SK-N-SH (cell line): ENCODE results near the gene GBX1. TPM values are rescaled to one million over a fixed set of nuclear protein-coding genes. Genes with fewer than 3 reads are reported as not detected.

ENCODE experiments used
- CTCF ChIA-PET: fragments of 300-600, 350-600 bp; formaldehyde crosslinking; extraction: SDS; loops from one replicate; lab custom pipeline; 2021; lab: Yijun Ruan, JAX
- POLR2A ChIA-PET: fragments of 350-600 bp; sonication (Branson Sonifier 250); formaldehyde crosslinking; extraction: SDS; loops from one replicate; lab custom pipeline; 2020; ENCODE audit warnings: antibody characterized with exemption, inconsistent platforms; lab: Yijun Ruan, JAX
- DNase-seq: peaks from one replicate; pipeline ENCODE4 v3.0.0; 2012
- H2AFZ ChIP-seq: fragments of 200-600 bp; sonication (generic); 2 replicates; pipeline ENCODE4 v1.8.1; 2016; ENCODE audit warnings: antibody characterized with exemption, mild to moderate bottlenecking, low read depth
- H3F3A ChIP-seq: fragments of 200-600 bp; sonication (generic); replicated peaks from 2 replicates; pipeline ENCODE3; 2016; ENCODE audit warnings: antibody characterized with exemption, mild to moderate bottlenecking; ENCODE audit not compliant: insufficient read depth
- H3K27ac ChIP-seq, 2 experiments: fragments of 200-500 bp in 1 of 2; fragments of 200-600 bp in 1 of 2; sonication (Bioruptor generic) in 1 of 2; sonication (generic), shearing (Covaris generic) in 1 of 2; 2 replicates each; pipeline versions ENCODE4 v1.5.1 to v1.6.1; 2014 to 2016; ENCODE audit warnings: low read depth in 2 of 2, inconsistent platforms in 1 of 2, low read length in 1 of 2, mild to moderate bottlenecking in 1 of 2, mixed read lengths in 1 of 2
- H3K27me3 ChIP-seq: fragments of 200-600 bp; sonication (generic), shearing (Covaris generic); 2 replicates; pipeline ENCODE4 v1.6.1; 2016; ENCODE audit warnings: mixed run types; ENCODE audit not compliant: insufficient read depth
- H3K36me3 ChIP-seq, 2 experiments: fragments of 200-500 bp in 1 of 2; fragments of 200-600 bp in 1 of 2; sonication (Bioruptor generic) in 1 of 2; sonication (generic) in 1 of 2; replicated peaks in 1 of 2; 2 replicates each; pipeline versions ENCODE3 to v1.5.1; 2014 to 2016; ENCODE audit warnings: low read length in 1 of 2, mild to moderate bottlenecking in 1 of 2; ENCODE audit not compliant: insufficient read depth in 2 of 2, control insufficient read depth in 1 of 2
- H3K4me1 ChIP-seq, 2 experiments: fragments of 200-500 bp in 1 of 2; fragments of 200-600 bp in 1 of 2; sonication (Bioruptor generic) in 1 of 2; sonication (generic), shearing (Covaris generic) in 1 of 2; 2 replicates each; pipeline versions ENCODE4 v1.5.1 to v1.6.1; 2014 to 2016; ENCODE audit warnings: low read depth in 1 of 2, low read length in 1 of 2, mixed run types in 1 of 2; ENCODE audit not compliant: insufficient read depth in 2 of 2, control insufficient read depth in 1 of 2
- H3K4me2 ChIP-seq: fragments of 200-600 bp; sonication (generic), shearing (Covaris generic); 2 replicates; pipeline ENCODE4 v1.6.1; 2017; ENCODE audit warnings: mixed run types
- H3K4me3 ChIP-seq, 2 experiments: fragments of 200-500 bp in 1 of 2; fragments of 200-600 bp in 1 of 2; sonication (Bioruptor generic) in 1 of 2; sonication (generic), shearing (Covaris generic) in 1 of 2; 2 replicates each; pipeline versions ENCODE4 v1.5.1 to v1.8.1; 2014 to 2016; ENCODE audit warnings: low read depth in 2 of 2, inconsistent platforms in 1 of 2, low read length in 1 of 2, mild to moderate bottlenecking in 1 of 2, mixed read lengths in 1 of 2, moderate library complexity in 1 of 2
- H3K79me2 ChIP-seq: fragments of 200-600 bp; sonication (generic); 2 replicates; pipeline ENCODE4 v1.8.1; 2017; ENCODE audit warnings: mild to moderate bottlenecking; ENCODE audit not compliant: insufficient read depth
- H3K9ac ChIP-seq: fragments of 200-600 bp; sonication (generic); 2 replicates; pipeline ENCODE4 v1.6.1; 2017; ENCODE audit warnings: mixed run types
- H3K9me2 ChIP-seq: fragments of 200-600 bp; sonication (generic); 2 replicates; pipeline ENCODE4 v1.6.1; 2017; ENCODE audit warnings: mixed run types
- H3K9me3 ChIP-seq: fragments of 200-600 bp; sonication (generic); 2 replicates; pipeline ENCODE4 v1.6.1; 2017; ENCODE audit warnings: mixed run types, mild to moderate bottlenecking, moderate library complexity
- H4K20me1 ChIP-seq: fragments of 200-600 bp; sonication (generic); 2 replicates; pipeline ENCODE4 v1.6.1; 2017; ENCODE audit warnings: mild to moderate bottlenecking, mixed run types; ENCODE audit not compliant: insufficient read depth
- CHD2 ChIP-seq: fragments of 150-350 bp; IDR thresholded peaks from 2 replicates; pipeline ENCODE4 v1.6.1; 2018; ENCODE audit warnings: low read length; ENCODE audit not compliant: partially characterized antibody
- CTCF ChIP-seq: fragments of 200-600 bp; sonication (generic); IDR thresholded peaks from 2 replicates; pipeline ENCODE4 v1.6.1; 2017; ENCODE audit warnings: antibody characterized with exemption, mild to moderate bottlenecking, moderate library complexity
- EP300 ChIP-seq, 2 experiments: IDR thresholded peaks; 2 replicates each; pipeline versions ENCODE4 v1.4.0 to v1.6.1; 2012; ENCODE audit warnings: borderline replicate concordance in 1 of 2, low read depth in 1 of 2, low read length in 1 of 2
- EZH2phosphoT487 ChIP-seq: fragments of 200-600 bp; sonication (generic); IDR thresholded peaks from 2 replicates; pipeline ENCODE4 v1.6.1; 2017; ENCODE audit warnings: low read depth, mixed run types, mild to moderate bottlenecking, antibody characterized with exemption, moderate library complexity, borderline replicate concordance
- FOSL2 ChIP-seq: IDR thresholded peaks from 2 replicates; pipeline ENCODE4 v1.4.0; 2012; ENCODE audit warnings: low read depth, mild to moderate bottlenecking, moderate library complexity, borderline replicate concordance
- GABPA ChIP-seq: IDR thresholded peaks from 2 replicates; pipeline ENCODE4 v1.4.0; 2012; ENCODE audit warnings: low read depth, mild to moderate bottlenecking
- JUND ChIP-seq: IDR thresholded peaks from 2 replicates; pipeline ENCODE4 v1.4.0; 2012
- MAX ChIP-seq: IDR thresholded peaks from 2 replicates; pipeline ENCODE4 v1.4.0; 2012; ENCODE audit warnings: low read depth
- MXI1 ChIP-seq: IDR thresholded peaks from 2 replicates; pipeline ENCODE4 v1.6.1; 2012; ENCODE audit warnings: mild to moderate bottlenecking, low read depth, low read length, improper control_type of control experiment
- NRF1 ChIP-seq: IDR thresholded peaks from 2 replicates; pipeline ENCODE4 v1.6.1; 2012; ENCODE audit warnings: low read depth, mild to moderate bottlenecking, low read length
- PBX3 ChIP-seq: IDR thresholded peaks from 2 replicates; pipeline ENCODE4; 2012
- RAD21 ChIP-seq: IDR thresholded peaks from 2 replicates; pipeline ENCODE4 v1.6.1; 2012; ENCODE audit warnings: mild to moderate bottlenecking, low read length
- RCOR1 ChIP-seq: fragments of 150-350 bp; IDR thresholded peaks from 2 replicates; pipeline ENCODE4 v1.6.1; 2017; ENCODE audit warnings: antibody characterized with exemption, low read length
- RXRA ChIP-seq: IDR thresholded peaks from 2 replicates; pipeline ENCODE4 v1.4.0; 2012; ENCODE audit warnings: low read depth, mild to moderate bottlenecking, borderline replicate concordance
- ZBTB33 ChIP-seq: IDR thresholded peaks from 2 replicates; pipeline ENCODE4 v1.4.0; 2012; ENCODE audit warnings: low read depth, borderline replicate concordance
- WGBS: methylation state at CpG from one replicate; pipeline ENCODE4 v1.1.6; 2017; ENCODE audit warnings: low lambda C conversion rate; 5-methylcytosine and 5-hydroxymethylcytosine counted together
- polyA plus RNA-seq, 3 experiments: library from polyadenylated mRNA; depleted of rRNA; stranded (reverse); fragments of >200 nt; gene quantifications; 2 replicates each; pipeline ENCODE4 v1.2.3, GENCODE V29; 2012

GBX1 gene
- polyA plus RNA-seq, 1 of the 3 experiments (the other 2 are of a cell fraction) = not detected

- H3K4me1 ChIP-seq = peaks cover 12 to 16% of the 10 kb centered on the region in 2 experiments
- no peak overlapping the region for H3K9ac ChIP-seq
- POLR2A ChIA-PET = no interaction called here
- peaks cover 17 to 59% of the 10 kb centered on the region in 2 experiments for H3K36me3 ChIP-seq
- H3K27ac ChIP-seq = no peak overlapping the region
- TF ChIP-seq JUND (no peak), ZBTB33 (no peak), FOSL2 (no peak), CHD2 (no peak), MAX (no peak), GABPA (no peak), RAD21 (no peak), CTCF (no peak), EZH2phosphoT487 (no peak), RXRA (no peak), RCOR1 (no peak), EP300 (IDR thresholded peaks at IDR 0.05; ENCODE audit: borderline replicate concordance in 1 of 2, low read depth in 1 of 2, low read length in 1 of 2) (no peak), NRF1 (no peak), MXI1 (no peak), PBX3 (no peak)
- H3K9me3 ChIP-seq = no peaks in the 10 kb centered on the region
- peaks cover 34% of the 10 kb centered on the region for H3K79me2 ChIP-seq
- no peak for DNase-seq
- no peak overlapping the region for H2AFZ ChIP-seq
- CTCF ChIA-PET = interaction anchor here (1.0 to 18.0 kb wide), 11 partner anchors 9 to 192 kb away, joined by 3 to 243 read pairs (median 5); partner anchors contain the start of genes AGAP3 and GBX1
- H3F3A ChIP-seq = peaks cover 8% of the 10 kb centered on the region
- H3K9me2 ChIP-seq = no peaks in the 10 kb centered on the region
- no peak overlapping the region for H3K4me2 ChIP-seq
- no peaks in the 10 kb centered on the region for H3K27me3 ChIP-seq
- WGBS = 89% methylated on average over 9 of the region's 13 CpGs
- peaks cover 32% of the 10 kb centered on the region for H4K20me1 ChIP-seq
- H3K4me3 ChIP-seq = no peak overlapping the region
Observed at GRCh38 chr7:151119055-151119415, 48.5 kb downstream of the GBX1 start.
